ENCODE data around the gene OR13A1. TPM values are rescaled to one million over a fixed set of nuclear protein-coding genes. Genes with fewer than 3 reads are reported as not detected.
"Not testable (repeated sequence)": the region's sequence is repeated elsewhere in the genome, so short reads cannot be mapped to it uniquely, and the experiment has no call there.

OR13A1 gene, protein sequence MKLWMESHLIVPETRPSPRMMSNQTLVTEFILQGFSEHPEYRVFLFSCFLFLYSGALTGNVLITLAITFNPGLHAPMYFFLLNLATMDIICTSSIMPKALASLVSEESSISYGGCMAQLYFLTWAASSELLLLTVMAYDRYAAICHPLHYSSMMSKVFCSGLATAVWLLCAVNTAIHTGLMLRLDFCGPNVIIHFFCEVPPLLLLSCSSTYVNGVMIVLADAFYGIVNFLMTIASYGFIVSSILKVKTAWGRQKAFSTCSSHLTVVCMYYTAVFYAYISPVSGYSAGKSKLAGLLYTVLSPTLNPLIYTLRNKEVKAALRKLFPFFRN
- total RNA-seq (ENCODE audit: low replicate concordance) = not detected in 2 replicates

DNA sequence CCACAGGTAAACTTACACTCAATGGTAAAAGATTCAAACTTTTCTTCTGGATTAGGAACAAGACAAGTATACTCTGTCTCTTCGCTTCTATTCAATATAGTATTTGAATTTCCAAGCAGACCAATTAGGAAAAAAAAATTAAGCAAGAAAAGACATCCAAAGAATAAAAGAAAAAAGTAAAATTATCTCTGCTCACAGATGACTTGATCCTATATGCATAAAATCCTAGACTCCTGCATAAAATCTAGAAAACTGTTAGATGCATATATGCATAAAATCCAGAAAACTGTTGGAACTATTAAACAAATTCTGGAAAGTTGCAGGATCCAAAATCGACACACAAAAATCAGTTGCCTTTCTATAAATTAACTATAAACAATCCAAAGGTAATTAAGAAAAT lies at the start of gene OR13A1:
Gene OR13A1 (minus strand): TSS at position 101 of the 400 bp plus-strand sequence. CDS start 11,186 bp downstream, outside the sequence.
- TF ChIP-seq, protein P1, sequence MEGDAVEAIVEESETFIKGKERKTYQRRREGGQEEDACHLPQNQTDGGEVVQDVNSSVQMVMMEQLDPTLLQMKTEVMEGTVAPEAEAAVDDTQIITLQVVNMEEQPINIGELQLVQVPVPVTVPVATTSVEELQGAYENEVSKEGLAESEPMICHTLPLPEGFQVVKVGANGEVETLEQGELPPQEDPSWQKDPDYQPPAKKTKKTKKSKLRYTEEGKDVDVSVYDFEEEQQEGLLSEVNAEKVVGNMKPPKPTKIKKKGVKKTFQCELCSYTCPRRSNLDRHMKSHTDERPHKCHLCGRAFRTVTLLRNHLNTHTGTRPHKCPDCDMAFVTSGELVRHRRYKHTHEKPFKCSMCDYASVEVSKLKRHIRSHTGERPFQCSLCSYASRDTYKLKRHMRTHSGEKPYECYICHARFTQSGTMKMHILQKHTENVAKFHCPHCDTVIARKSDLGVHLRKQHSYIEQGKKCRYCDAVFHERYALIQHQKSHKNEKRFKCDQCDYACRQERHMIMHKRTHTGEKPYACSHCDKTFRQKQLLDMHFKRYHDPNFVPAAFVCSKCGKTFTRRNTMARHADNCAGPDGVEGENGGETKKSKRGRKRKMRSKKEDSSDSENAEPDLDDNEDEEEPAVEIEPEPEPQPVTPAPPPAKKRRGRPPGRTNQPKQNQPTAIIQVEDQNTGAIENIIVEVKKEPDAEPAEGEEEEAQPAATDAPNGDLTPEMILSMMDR (IDR thresholded peaks at IDR 0.05; ENCODE audit: insufficient read depth, low read length) = no peak
- H3K4me3 ChIP-seq (ENCODE audit: low read depth, low read length) = no peak within 1 kb of the TSS
- DNase-seq (ENCODE audit: low read depth) = no peak

DNA sequence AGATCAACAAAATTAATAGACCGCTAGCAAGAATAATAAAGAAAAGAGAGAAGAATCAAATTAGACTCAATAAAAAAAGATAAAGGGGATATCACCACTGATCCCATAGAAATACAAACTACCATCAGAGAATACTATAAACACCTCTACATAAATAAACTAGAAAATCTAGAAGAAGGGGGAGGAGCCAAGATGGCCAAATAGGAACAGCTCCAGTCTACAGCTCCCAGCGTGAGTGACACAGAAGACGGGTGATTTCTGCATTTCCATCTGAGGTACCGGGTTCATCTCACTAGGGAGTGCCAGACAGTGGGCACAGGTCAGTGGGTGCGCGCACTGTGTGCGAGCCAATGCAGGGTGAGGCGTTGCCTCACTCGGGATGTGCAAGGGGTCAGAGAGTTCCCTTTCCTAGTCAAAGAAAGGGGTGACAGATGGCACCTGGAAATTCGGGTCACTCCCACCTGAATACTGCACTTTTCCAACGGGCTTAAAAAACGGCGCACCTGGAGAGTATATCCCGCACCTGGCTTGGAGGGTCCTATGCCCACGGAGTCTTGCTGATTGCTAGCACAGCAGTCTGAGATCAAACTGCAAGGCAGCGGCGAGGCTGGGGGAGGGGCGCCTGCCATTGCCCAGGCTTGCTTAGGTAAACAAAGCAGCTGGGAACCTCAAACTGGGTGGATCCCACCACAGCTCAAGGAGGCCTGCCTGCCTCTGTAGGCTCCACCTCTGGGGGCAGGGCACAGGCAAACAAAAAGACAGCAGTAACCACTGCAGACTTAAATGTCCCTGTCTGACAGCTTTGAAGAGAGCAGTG lies 46.8 kb upstream of the OR13A1 start:
- DNase-seq (ENCODE audit: low read depth); H3K4me3 ChIP-seq (ENCODE audit: low read depth, low read length): not testable (repeated sequence)

DNA sequence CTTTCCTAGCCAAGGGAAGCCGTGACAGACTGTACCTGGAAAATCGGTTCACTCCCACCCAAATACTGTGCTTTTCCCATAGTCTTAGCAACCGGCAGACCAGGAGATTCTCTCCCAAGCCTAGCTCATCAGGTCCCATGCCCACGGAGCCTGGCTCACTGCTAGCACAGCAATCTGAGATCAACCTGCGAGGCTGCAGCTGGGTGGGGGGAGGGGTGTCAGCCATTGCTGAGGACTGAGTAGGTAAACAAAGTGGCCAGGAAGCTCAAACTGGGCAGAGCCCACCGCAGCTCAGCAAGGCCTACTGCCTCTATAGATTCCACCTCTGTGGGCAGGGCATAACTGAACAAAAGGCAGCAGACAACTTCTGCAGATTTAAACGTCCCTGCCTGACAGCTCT lies 43.6 kb upstream of the OR13A1 start:
- not testable (repeated sequence) for DNase-seq (ENCODE audit: low read depth); H3K4me3 ChIP-seq (ENCODE audit: low read depth, low read length)

DNA sequence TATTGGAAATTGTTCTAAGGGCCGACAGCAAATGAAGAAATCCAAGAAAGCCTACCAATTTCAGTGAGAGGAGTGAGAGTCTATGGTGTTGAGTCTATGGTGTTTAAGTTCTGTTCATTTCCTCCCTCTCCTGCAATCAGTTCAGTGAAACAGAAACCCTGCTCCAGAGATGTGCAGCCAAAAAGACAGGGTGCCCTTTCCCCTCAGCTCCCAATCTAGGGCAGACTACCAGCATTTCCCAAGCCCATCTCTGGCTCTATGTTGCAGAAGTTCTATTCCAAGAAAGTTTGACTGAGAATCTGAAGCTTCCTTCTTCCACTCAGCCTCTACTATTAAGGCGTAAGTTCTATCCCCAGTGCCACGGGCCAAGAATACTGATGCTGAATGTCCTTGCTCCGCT lies 40.1 kb upstream of the OR13A1 start:
- no peak overlapping the region for H3K4me3 ChIP-seq (ENCODE audit: low read depth, low read length)
- no peak for DNase-seq (ENCODE audit: low read depth)
- TF ChIP-seq, protein P1 (IDR thresholded peaks at IDR 0.05; ENCODE audit: insufficient read depth, low read length) = no peak

GRCh38 chr10:45354261-45354660 lies 38.9 kb upstream of the OR13A1 start:
- TF ChIP-seq, protein P1 (IDR thresholded peaks at IDR 0.05; ENCODE audit: insufficient read depth, low read length) = no peak
- H3K4me3 ChIP-seq (ENCODE audit: low read depth, low read length) = no peak overlapping the region
- no peak for DNase-seq (ENCODE audit: low read depth)

- TF ChIP-seq, protein P1 (IDR thresholded peaks at IDR 0.05; ENCODE audit: insufficient read depth, low read length) = no peak
- no peak overlapping the region for H3K4me3 ChIP-seq (ENCODE audit: low read depth, low read length)
- no peak for DNase-seq (ENCODE audit: low read depth)
Observed at GRCh38 chr10:45353186-45353585, 37.8 kb upstream of the OR13A1 start.

DNA sequence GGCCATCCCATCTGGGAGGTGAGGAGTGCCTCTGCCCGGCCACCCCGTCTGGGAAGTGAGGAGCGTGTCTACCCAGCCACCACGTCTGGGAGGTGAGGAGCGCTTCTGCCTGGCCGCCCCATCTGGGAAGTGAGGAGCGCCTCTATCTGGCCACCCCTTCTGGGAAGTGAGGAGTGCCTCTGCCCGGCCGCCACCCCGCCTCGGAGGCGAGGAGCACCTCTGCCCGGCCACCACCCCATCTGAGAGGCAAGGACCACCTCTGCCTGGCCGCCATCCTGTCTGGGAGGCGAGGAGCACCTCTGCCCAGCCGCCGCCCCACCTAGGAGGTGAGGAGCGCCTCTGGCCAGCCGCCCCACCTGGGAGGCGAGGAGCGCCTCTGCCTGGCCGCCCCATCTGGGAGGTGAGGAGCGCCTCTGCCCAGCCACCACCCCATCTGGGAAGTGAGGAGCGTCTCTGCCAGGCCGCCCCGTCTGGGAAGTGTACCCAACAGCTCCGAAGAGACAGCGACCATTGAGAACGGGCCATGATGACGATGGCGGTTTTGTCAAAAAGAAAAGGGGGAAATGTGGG lies 32.9 kb upstream of the OR13A1 start:
- DNase-seq (ENCODE audit: low read depth) = not testable (repeated sequence)

DNA sequence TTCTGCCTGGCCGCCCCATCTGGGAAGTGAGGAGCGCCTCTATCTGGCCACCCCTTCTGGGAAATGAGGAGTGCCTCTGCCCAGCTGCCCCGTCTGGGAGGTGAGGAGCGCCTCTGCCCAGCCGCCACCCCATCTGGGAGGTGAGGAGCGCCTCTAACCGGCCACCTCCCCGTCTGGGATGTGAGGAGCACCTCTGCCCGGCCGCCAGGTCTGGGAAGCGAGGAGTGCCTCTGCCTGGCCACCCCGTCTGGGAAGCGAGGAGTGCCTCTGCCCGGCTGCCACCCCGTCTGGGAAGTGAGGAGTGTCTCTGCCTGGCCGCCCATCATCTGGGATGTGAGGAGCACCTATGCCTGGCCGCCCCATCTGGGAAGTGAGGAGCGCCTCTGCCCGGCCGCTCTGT lies 32.1 kb upstream of the OR13A1 start:
- H3K4me3 ChIP-seq (ENCODE audit: low read depth, low read length); DNase-seq (ENCODE audit: low read depth): not testable (repeated sequence)

More for the DNA sequence above, 32.9 kb upstream of the OR13A1 start:
- not testable (repeated sequence) for H3K4me3 ChIP-seq (ENCODE audit: low read depth, low read length)

DNA sequence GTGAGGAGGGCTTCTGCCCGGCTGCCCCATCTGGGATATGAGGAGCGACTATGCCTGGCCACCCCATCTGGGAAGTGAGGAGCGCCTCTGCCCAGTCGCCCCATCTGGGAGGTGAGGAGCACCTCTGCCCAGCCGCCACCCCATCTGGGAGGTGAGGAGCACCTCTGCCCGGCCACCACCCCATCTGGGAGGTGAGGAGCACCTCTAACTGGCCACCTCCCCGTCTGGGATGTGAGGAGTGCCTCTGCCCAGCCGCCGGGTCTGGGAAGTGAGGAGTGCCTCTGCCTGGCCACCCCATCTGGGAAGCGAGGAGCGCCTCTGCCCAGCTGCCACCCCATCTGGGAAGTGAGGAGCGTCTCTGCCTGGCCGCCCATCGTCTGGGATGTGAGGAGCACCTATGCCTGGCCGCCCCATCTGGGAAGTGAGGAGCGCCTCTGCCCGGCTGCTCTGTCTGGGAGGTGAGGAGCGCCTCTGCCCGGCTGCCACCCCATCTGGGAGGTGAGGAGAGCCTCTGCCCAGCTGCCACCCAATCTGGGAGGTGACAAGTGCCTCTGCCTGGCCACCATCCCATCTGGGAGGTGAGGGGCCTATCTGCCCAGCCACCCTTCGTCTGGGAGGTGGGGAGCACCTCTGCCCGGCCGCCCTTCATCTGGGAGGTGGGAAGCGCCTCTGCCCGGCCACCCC lies 31.4 kb upstream of the OR13A1 start:
- DNase-seq (ENCODE audit: low read depth); H3K4me3 ChIP-seq (ENCODE audit: low read depth, low read length): not testable (repeated sequence)

GRCh38 chr10:45340420-45340819 lies 25.0 kb upstream of the OR13A1 start:
- not testable (repeated sequence) for H3K4me3 ChIP-seq (ENCODE audit: low read depth, low read length); DNase-seq (ENCODE audit: low read depth)

Measured in fibroblast of the aortic adventitia (primary cell).